Body of pancreas (tissue), 4 donors: Measurements from ENCODE around the gene MESD.

Experiments used
- POLR2A ChIP-seq, 3 donors: fragments of 450-650 bp; IDR thresholded peaks; one replicate each; pipeline ENCODE4 v1.6.1; 2016; ENCODE audit warnings: antibody characterized with exemption in 3 of 3, mild to moderate bottlenecking in 2 of 3
- TF ChIP-seq, protein P1 (sequence below), 7 experiments: fragments of 450-650 bp in 4 of 7; fragments of 200-600 bp in 3 of 7; sonication (generic) in 3 of 7; IDR thresholded peaks; one replicate each; pipeline ENCODE4 v1.5.1; 2016 to 2019; ENCODE audit warnings: antibody characterized with exemption in 7 of 7

- TF ChIP-seq, protein P1, sequence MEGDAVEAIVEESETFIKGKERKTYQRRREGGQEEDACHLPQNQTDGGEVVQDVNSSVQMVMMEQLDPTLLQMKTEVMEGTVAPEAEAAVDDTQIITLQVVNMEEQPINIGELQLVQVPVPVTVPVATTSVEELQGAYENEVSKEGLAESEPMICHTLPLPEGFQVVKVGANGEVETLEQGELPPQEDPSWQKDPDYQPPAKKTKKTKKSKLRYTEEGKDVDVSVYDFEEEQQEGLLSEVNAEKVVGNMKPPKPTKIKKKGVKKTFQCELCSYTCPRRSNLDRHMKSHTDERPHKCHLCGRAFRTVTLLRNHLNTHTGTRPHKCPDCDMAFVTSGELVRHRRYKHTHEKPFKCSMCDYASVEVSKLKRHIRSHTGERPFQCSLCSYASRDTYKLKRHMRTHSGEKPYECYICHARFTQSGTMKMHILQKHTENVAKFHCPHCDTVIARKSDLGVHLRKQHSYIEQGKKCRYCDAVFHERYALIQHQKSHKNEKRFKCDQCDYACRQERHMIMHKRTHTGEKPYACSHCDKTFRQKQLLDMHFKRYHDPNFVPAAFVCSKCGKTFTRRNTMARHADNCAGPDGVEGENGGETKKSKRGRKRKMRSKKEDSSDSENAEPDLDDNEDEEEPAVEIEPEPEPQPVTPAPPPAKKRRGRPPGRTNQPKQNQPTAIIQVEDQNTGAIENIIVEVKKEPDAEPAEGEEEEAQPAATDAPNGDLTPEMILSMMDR (IDR thresholded peaks at IDR 0.05): no peak
- no peak for TF ChIP-seq POLR2A (IDR thresholded peaks at IDR 0.05)
These were observed 8.6 kb upstream of the MESD start for GRCh38 chr15:80998251-80998650.
